Measurements from ENCODE around the gene PLEKHM1.
"Not testable (repeated sequence)": the region's sequence is repeated elsewhere in the genome, so short reads cannot be mapped to it uniquely, and the experiment has no call there.

Gene PLEKHM1

GRCh38 chr17:45501092-45501707 is 10.7 kb upstream of the PLEKHM1 start:
- H3K23ac ChIP-seq (ENCODE audit: low read length in 2 of 2); H3K36me3 ChIP-seq (ENCODE audit: control insufficient read depth in 1 of 2, insufficient read depth in 2 of 2, low read depth in 1 of 2, low read length in 2 of 2); H3K4me1 ChIP-seq (ENCODE audit: control insufficient read depth, insufficient read depth, low read depth, low read length); H3K14ac ChIP-seq (ENCODE audit: low read length in 2 of 2); H2AK5ac ChIP-seq (ENCODE audit: low read length, severe bottlenecking); H4K8ac ChIP-seq (ENCODE audit: low read length); H3K9ac ChIP-seq (ENCODE audit: low read length); H3K27me3 ChIP-seq (ENCODE audit: control insufficient read depth in 1 of 2, insufficient read depth in 1 of 2, low read length in 2 of 2); H2BK15ac ChIP-seq (ENCODE audit: low read depth, poor library complexity, severe bottlenecking); H3K18ac ChIP-seq (ENCODE audit: low read depth in 1 of 2, low read length in 2 of 2); H3K4me3 ChIP-seq (ENCODE audit: insufficient read depth in 1 of 2, low read depth in 1 of 2, low read length in 2 of 2); H2BK120ac ChIP-seq (ENCODE audit: low read depth, low read length); DNase-seq; H2AFZ ChIP-seq (ENCODE audit: low read depth, low read length); H2BK12ac ChIP-seq (ENCODE audit: low read length in 2 of 2); H3K4ac ChIP-seq (ENCODE audit: low read depth in 1 of 2, low read length in 2 of 2); H3K4me2 ChIP-seq (ENCODE audit: low read length, poor library complexity, severe bottlenecking); H2BK5ac ChIP-seq (ENCODE audit: low read depth, low read length, poor library complexity, severe bottlenecking); H3K9me3 ChIP-seq (ENCODE audit: control insufficient read depth, low read length); H3K79me1 ChIP-seq (replicated peaks; ENCODE audit: low read length, poor library complexity, severe bottlenecking); H4K91ac ChIP-seq (ENCODE audit: low read length); H3K27ac ChIP-seq (ENCODE audit: low read length, poor library complexity, severe bottlenecking): not testable (repeated sequence)
- WGBS: 57% methylated on average over 15 of the region's 33 CpGs

GRCh38 chr17:45500478-45500877 is 10.0 kb upstream of the PLEKHM1 start:
- H4K91ac ChIP-seq (ENCODE audit: low read length); H3K4me3 ChIP-seq (ENCODE audit: insufficient read depth in 1 of 2, low read depth in 1 of 2, low read length in 2 of 2); H2BK5ac ChIP-seq (ENCODE audit: low read depth, low read length, poor library complexity, severe bottlenecking); H3K18ac ChIP-seq (ENCODE audit: low read depth in 1 of 2, low read length in 2 of 2); H2BK15ac ChIP-seq (ENCODE audit: low read depth, poor library complexity, severe bottlenecking); H4K8ac ChIP-seq (ENCODE audit: low read length); H3K79me1 ChIP-seq (replicated peaks; ENCODE audit: low read length, poor library complexity, severe bottlenecking); H3K27ac ChIP-seq (ENCODE audit: low read length, poor library complexity, severe bottlenecking); H3K14ac ChIP-seq (ENCODE audit: low read length in 2 of 2); H3K4ac ChIP-seq (ENCODE audit: low read depth in 1 of 2, low read length in 2 of 2); H3K9me3 ChIP-seq (ENCODE audit: control insufficient read depth, low read length); H2BK12ac ChIP-seq (ENCODE audit: low read length in 2 of 2); H2AK5ac ChIP-seq (ENCODE audit: low read length, severe bottlenecking); H2AFZ ChIP-seq (ENCODE audit: low read depth, low read length); H3K23ac ChIP-seq (ENCODE audit: low read length in 2 of 2); H2BK120ac ChIP-seq (ENCODE audit: low read depth, low read length); H3K36me3 ChIP-seq (ENCODE audit: control insufficient read depth in 1 of 2, insufficient read depth in 2 of 2, low read depth in 1 of 2, low read length in 2 of 2); H3K9ac ChIP-seq (ENCODE audit: low read length); DNase-seq; H3K27me3 ChIP-seq (ENCODE audit: control insufficient read depth in 1 of 2, insufficient read depth in 1 of 2, low read length in 2 of 2); H3K4me1 ChIP-seq (ENCODE audit: control insufficient read depth, insufficient read depth, low read depth, low read length); H3K4me2 ChIP-seq (ENCODE audit: low read length, poor library complexity, severe bottlenecking): not testable (repeated sequence)
- WGBS: no CpG with 5 or more reads among the region's 2 CpGs

- not testable (repeated sequence) for H3K4me3 ChIP-seq (ENCODE audit: insufficient read depth in 1 of 2, low read depth in 1 of 2, low read length in 2 of 2); H3K4me2 ChIP-seq (ENCODE audit: low read length, poor library complexity, severe bottlenecking); H2AFZ ChIP-seq (ENCODE audit: low read depth, low read length); H3K18ac ChIP-seq (ENCODE audit: low read depth in 1 of 2, low read length in 2 of 2); H2BK120ac ChIP-seq (ENCODE audit: low read depth, low read length); H2BK15ac ChIP-seq (ENCODE audit: low read depth, poor library complexity, severe bottlenecking); H4K91ac ChIP-seq (ENCODE audit: low read length); H3K4ac ChIP-seq (ENCODE audit: low read depth in 1 of 2, low read length in 2 of 2); H2BK5ac ChIP-seq (ENCODE audit: low read depth, low read length, poor library complexity, severe bottlenecking); H3K27ac ChIP-seq (ENCODE audit: low read length, poor library complexity, severe bottlenecking); H3K79me1 ChIP-seq (replicated peaks; ENCODE audit: low read length, poor library complexity, severe bottlenecking); H4K8ac ChIP-seq (ENCODE audit: low read length); H3K9me3 ChIP-seq (ENCODE audit: control insufficient read depth, low read length); H3K27me3 ChIP-seq (ENCODE audit: control insufficient read depth in 1 of 2, insufficient read depth in 1 of 2, low read length in 2 of 2); H3K23ac ChIP-seq (ENCODE audit: low read length in 2 of 2); H2AK5ac ChIP-seq (ENCODE audit: low read length, severe bottlenecking); H3K36me3 ChIP-seq (ENCODE audit: control insufficient read depth in 1 of 2, insufficient read depth in 2 of 2, low read depth in 1 of 2, low read length in 2 of 2); H3K14ac ChIP-seq (ENCODE audit: low read length in 2 of 2); DNase-seq; H3K9ac ChIP-seq (ENCODE audit: low read length); H2BK12ac ChIP-seq (ENCODE audit: low read length in 2 of 2); H3K4me1 ChIP-seq (ENCODE audit: control insufficient read depth, insufficient read depth, low read depth, low read length)
- WGBS: no CpG with 5 or more reads among the region's 3 CpGs
Observed at GRCh38 chr17:45499208-45499607, 8.7 kb upstream of the PLEKHM1 start.

GRCh38 chr17:45498377-45498776 is 7.9 kb upstream of the PLEKHM1 start:
- not testable (repeated sequence) for H2AK5ac ChIP-seq (ENCODE audit: low read length, severe bottlenecking); H3K4ac ChIP-seq (ENCODE audit: low read depth in 1 of 2, low read length in 2 of 2); H3K14ac ChIP-seq (ENCODE audit: low read length in 2 of 2); H4K91ac ChIP-seq (ENCODE audit: low read length); H3K9ac ChIP-seq (ENCODE audit: low read length); H3K79me1 ChIP-seq (replicated peaks; ENCODE audit: low read length, poor library complexity, severe bottlenecking); H3K9me3 ChIP-seq (ENCODE audit: control insufficient read depth, low read length); H2BK5ac ChIP-seq (ENCODE audit: low read depth, low read length, poor library complexity, severe bottlenecking); H3K27me3 ChIP-seq (ENCODE audit: control insufficient read depth in 1 of 2, insufficient read depth in 1 of 2, low read length in 2 of 2); H3K4me3 ChIP-seq (ENCODE audit: insufficient read depth in 1 of 2, low read depth in 1 of 2, low read length in 2 of 2); H3K18ac ChIP-seq (ENCODE audit: low read depth in 1 of 2, low read length in 2 of 2); H2AFZ ChIP-seq (ENCODE audit: low read depth, low read length); H2BK15ac ChIP-seq (ENCODE audit: low read depth, poor library complexity, severe bottlenecking); H3K4me2 ChIP-seq (ENCODE audit: low read length, poor library complexity, severe bottlenecking); H2BK120ac ChIP-seq (ENCODE audit: low read depth, low read length); H4K8ac ChIP-seq (ENCODE audit: low read length); DNase-seq; H3K23ac ChIP-seq (ENCODE audit: low read length in 2 of 2); H3K36me3 ChIP-seq (ENCODE audit: control insufficient read depth in 1 of 2, insufficient read depth in 2 of 2, low read depth in 1 of 2, low read length in 2 of 2); H3K27ac ChIP-seq (ENCODE audit: low read length, poor library complexity, severe bottlenecking); H2BK12ac ChIP-seq (ENCODE audit: low read length in 2 of 2); H3K4me1 ChIP-seq (ENCODE audit: control insufficient read depth, insufficient read depth, low read depth, low read length)
- WGBS: no CpG with 5 or more reads among the region's 6 CpGs

Data from mesenchymal stem cell (in vitro differentiated cells and primary cell).